HG03139 (cell line): ENCODE data around the gene SSH2.
"Not testable (repeated sequence)": the region's sequence is repeated elsewhere in the genome, so short reads cannot be mapped to it uniquely, and the experiment has no call there.

Experiments used
- ATAC-seq: cut with Tn5 transposase; IDR thresholded peaks from one replicate; pipeline ENCODE4 v1.9.1; 2021; ENCODE audit not compliant: unreplicated experiment

Gene SSH2

DNA sequence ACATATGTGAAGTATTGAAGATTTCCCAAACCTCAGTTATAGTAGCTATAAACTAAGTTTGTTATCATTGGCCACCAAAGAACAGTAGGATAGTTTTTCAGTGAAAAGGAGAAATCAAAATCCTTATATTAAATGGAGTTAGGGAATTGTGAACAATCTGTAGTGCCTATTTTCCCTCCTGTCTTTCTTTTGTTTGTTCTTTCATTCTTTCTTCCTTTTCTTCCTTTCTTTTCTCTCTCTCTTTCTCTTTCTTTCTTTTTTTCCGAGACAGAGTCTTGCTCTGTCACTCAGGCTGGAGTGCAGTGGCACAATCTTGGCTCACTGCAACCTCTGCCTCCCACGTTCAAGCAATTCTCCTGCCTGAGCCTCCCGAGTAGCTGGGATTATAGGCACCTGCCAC is 48.8 kb downstream of the SSH2 start:
- ATAC-seq, result no peak

DNA sequence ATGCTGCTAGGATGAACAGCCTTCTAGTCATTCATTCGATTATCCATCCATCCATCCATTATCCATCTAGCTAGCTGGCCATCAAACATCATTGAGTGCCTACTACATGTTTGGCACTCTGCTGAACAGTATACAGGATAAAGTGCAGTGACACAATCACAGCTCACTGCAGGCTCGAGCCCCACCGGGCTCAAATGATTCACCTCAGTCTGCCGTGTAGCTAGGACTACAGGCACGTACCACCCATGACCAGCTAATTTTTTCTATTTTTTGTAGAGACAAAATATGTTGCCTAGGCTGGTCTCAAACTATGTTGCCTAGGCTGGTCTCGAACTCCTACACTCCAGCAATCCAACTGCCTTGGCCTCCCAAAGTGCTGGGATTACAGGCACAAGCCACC is 50.0 kb downstream of the SSH2 start:
- no peak for ATAC-seq

DNA sequence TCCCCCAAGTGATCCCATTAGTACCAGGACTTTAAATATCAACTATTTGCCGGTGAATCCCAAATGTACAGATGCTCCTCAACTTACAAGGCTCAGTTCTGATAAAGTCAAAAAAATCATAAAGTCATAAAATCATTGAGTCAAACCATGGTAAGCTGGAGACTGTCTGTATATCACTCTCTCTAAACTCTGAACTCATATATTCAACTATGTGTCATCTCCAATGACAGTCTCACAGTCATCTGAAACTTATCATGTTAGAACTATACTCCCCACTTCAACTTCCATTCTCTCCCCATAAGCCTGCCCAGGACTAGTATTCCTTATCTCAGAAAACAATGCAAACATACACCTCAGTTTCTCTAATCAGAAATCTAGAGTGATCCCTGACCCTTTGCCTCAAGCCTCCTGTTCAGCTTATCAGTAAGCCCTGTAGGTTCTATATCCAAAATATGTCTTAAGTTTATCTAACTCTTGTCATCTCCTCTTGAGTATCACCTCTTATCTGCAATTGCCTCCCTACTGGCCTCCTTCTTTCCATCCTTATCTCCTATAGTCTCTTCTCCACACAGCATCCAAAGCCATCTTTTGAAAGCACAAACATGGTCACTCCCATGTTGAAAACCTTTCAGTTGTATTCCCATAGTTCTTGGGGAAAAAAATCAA is 55.0 kb downstream of the SSH2 start:
- no peak for ATAC-seq

DNA sequence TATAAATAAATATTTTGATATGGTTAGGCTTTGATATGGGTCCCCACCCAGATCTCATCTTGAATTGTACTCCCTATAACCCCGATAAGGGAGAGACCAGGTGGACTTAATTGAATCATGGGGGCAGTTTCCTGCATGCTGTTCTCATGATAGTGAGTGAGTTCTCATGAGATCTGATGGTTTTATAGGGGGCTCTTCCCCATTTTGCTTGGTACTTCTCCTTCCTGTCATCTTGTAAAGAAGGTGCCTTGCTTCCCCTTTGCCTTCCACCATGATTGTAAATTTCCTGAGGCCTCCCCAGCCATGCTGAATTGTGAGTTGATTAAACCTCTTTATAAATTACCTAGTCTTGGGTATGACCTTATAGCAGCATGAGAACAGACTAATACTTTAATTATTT is 55.7 kb downstream of the SSH2 start:
- not testable (repeated sequence) for ATAC-seq

DNA sequence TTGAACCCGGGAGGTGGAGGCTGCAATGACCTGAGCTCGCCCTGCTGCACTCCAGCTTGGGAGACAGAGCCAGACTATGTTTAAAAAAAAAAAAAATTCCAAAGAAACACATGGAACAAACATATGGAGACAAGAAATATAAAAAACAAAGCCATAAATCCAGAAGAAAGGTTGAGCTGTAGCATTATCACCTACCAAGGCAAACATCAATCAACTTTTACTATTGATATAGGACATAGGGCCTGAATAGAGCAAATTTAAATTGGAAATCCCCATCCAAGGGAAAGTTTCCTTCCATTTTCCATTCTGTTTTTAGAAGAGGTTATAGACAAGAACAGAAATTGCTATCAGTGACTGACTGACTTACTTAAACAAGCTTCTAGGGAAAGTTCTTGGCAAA is 56.6 kb downstream of the SSH2 start:
- no peak for ATAC-seq

DNA sequence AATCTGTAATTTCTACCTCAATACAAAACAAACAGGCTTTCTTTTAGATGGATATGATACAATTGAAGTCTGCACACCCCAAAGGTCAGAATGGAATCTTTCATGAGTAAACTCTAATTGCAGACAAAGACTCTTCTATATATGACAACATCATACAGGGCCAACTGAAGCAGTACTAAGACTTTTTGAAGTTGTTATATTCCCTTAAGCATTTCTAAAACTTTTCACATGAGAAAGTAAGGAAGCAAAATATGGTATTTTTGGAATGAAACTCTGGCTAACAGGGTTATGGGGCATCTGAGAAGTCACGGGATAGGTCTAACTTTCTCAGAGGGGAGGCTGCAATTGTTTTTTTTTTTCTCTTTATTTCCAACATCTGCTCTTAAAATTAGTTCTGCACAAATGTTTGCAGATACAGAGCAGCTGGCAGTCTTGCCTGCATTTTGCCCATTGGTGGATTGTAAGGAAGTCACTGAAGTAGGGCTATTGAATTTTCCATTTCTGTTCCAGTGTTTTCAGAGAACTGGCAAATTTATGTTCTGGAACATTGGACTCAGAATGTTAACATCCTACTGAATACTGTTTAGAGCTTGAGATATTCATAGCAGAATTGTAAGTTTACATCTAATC is 59.1 kb downstream of the SSH2 start:
- no peak for ATAC-seq

DNA sequence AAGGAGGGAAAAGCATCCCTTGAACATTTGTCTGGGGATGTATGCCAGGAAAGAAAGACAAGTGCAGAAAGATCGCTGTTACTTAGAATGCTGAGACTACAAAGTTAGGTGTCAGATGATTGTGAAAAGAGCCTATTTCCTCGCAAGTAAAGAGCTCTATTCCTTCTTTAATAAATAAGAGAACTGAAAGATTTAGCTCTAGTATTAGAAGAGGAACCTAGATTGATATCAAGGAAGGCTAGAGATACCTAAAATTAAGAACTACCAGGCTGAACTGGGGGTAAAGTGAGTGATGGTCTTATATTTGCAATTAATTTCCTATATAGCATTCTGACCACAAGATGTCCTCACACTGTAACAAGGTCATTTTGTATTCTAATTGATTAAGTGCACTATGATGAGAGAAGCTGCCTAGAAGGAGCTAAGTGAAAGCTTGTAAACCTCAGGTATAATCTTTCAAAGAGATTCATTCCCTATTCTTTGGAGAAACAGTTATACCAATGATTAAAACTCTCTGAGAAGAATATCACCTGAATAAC is 62.3 kb downstream of the SSH2 start:
- ATAC-seq, result no peak

DNA sequence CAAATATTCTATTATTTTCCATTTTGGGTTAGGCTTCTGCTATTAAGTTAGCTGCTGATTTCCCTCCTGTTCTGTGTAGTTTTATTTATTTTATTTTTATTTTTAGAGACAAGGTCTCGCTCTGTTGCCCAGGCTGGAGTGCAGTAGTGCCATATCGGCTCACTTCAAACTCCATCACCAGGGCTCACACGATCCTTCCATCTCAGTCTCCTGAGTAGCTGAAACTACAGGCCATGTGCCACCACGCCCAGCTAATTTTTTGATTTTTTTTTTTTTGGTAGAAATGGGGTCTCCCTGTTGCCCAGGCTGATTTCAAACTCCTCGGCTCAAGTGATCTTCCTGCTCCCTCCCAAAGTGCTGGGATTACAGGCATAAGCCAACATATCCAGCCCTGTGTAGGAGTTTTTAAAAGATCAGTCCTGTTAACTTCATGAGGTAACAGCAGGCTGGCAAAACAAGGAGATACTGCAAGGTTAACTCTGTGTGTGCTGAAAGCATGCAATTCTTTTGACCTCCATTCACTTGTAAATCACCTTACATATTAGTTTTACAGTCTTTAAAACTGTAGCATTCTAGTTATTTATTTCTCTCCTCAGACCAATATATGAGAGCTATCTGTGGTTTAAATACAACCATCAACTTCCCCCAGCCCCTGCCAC is 63.2 kb downstream of the SSH2 start:
- no peak for ATAC-seq

DNA sequence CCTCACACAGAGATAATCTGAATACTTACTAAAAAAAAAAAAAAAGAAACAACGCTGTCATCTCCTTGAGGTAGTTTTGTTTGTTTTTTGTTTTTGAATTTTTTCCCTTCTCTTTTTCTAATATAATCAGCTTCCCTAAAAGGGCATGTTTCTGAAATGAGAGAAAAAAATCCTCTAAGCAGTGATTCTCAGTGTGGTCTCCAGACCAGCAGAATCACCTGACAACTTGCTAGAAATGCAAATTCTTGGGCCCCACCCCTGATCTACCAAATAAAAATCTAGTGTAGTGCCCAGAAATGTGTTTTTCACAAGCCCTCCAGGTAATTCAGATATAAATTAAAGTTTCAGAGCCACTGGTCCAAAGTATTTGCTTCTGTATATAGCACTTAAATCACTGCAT is 65.4 kb downstream of the SSH2 start:
- ATAC-seq, result no peak

DNA sequence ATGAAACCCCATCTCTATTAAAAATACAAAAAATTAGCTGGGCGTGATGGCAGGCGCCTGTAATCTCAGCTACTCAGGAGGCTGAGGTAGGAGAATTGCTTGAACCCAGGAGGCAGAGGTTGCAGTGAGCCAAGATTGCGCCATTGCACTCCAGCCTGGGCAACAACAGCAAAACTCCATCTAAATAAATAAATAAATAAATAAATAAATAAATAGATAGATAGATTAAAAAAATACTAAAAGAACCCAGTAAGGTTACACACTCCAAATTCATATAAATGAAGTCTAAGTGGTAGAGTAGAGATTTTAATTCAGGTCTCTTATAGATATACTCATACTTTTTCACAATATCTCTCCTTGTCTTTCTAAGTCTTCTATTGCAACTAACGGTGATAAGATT is 65.9 kb downstream of the SSH2 start:
- ATAC-seq, result not testable (repeated sequence)

DNA sequence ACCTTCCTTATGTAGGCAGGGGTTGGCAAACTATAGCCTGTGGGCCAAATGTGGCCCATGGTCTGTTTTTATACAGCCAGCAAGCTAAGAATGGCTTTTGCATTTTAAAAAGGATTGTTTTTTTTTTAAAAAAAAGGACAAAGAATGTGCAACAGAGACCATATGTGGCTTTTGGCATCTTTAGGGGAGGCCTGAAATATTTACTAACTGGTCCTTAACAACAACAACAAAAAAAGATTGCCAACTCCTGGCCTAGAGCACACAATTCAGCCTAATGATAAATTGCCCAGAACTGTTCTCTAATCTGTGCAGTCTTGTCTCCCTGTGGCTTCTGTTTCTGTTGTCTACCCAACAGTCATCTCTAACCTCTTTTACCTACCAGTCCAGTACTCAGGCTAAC is 67.1 kb downstream of the SSH2 start:
- no peak for ATAC-seq

DNA sequence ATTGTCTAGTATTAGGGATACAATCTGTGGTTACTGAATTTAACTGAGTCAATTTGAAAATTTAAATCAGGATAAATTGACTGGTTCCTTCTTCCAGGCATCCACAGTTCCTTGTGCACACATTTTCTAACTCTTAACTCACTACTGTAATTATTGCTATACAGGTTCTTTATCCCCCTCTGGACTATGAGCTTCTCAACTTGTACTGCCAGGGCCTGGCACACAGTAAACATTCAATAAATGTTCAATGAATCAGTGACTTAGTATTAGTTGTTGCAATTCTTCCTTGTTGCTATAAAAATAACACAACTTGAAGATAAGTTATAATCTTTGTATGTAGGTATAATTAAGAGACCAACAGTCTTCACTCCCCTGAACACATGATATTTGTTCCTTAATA is 67.9 kb downstream of the SSH2 start:
- ATAC-seq, result no peak

DNA sequence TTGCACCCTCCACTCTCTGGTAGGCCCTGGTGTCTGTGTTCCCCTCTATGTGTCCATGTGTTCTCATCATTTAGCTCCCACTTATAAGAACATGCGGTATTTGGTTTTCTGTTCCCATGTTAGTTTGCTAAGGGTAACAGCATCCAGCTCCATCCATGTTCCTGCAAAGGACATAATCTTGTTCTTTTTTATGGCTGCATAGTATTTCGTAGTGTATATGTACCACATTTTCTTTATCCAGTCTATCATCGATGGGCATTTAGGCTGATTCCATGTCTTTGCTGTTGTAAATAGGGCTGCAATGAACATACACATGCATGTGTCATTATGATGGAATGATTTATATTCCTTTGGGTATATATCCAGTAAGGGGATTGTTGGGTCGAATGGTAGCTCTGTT is 70.6 kb downstream of the SSH2 start:
- not testable (repeated sequence) for ATAC-seq

DNA sequence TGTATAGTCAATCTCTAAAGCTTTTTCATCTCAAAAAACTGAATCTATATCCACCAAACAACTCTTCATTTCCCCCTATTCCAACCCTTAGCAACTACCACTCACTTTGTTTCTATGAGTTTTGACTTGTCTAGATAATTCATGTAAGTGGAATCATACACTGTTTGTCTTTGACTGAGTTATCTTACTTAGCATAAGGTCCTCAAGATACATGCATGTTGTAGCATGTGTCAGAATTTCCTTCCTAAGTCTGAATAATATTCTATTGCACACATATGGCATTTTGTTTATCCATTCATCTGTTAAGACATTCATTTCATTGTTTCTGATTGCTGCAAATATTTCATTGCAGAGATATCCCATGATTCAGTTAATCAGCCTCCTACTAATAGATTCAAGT is 72.2 kb downstream of the SSH2 start:
- ATAC-seq, result no peak

DNA sequence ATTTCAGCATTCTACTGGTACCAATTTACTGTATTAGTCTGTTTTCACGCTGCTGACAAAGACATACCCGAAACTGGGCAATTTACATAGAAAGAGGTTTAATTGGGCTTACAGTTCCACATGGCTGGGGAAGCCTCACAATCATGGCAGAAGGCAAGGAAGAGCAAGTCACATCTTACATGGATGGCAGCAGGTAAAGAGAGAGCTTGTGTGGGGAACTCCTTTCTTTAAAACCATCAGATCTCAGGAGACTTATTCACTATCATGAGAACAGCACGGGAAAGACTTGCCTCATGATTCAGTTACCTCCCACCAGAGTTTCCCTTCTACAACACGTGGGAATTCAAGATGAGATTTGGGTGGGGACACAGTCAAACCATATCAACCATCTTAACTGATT is 72.9 kb downstream of the SSH2 start:
- not testable (repeated sequence) for ATAC-seq

DNA sequence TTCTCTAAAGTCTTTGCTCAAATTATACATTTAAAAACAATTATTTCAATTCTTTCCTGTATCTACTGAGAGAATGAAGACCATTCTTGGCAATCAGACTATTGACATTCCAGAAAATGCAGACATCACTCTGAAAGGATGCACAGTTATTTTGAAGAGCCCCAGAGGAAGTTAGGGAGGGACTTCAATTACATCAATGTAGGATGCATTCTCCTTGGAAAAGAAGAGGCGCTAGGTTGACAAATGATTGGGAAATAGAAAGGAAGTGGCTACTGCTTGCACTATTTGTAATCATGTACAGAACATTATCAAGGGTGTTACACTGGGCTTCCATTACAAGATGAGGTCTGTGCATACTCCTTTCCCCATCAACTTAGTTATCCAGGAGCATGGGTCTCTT is 74.3 kb downstream of the SSH2 start:
- ATAC-seq, result no peak

DNA sequence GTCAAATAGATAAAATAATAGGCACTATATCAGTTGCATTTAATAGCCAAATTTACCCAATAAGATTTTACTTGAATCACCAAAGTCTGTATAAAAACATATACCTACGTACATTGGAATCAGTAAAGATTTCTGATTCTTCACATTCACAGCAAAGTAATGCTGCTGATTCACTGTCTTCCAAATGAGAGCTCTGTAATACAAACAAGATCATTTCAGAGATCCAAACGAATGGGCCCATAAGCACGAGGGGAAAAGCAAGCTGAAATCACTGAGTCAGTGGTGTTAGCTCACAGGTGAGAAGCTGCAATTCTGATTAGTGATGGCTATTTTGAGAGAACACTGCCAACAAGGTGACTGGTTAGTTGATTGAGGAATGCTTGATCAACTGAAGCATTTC is 81.3 kb downstream of the SSH2 start:
- no peak for ATAC-seq

DNA sequence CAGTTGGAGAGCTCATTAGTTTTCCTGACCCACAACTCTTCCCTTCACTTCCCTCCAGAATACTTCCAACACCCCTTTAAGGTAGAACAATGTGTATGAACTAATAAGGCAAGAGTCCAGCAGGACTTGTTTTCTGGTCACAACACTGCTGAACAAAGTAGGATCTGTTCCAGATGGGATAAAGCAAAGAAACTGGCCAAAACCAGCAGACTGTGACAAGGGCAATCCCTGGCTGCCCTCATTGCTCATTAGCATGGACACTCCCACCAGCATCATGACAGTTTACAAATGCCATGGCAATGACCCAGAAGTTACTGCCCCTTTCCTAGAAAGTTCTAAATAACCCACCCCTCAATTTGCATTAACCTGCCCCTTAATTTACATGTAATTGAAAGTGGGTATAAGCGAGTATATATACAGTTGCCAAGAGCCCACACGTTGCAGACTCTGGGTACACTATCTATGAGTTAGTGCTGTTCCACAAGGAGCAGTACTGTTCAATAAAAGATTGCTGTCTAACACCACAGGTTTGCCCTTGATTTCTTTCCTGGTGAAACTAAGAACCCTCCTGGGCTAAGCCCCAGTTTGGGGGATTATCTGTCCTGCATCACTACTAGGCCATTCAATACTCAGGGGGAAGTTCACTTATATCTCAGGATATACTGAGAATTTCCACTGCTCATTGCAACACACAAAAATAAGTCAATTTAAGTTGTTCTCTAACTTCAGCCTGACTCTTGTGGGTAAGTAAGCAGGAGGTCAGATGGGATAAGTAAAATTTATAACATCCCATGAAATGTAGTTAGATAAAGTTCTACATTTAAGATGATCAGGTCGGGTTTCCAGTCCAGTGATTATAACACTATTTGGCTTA is 82.3 kb downstream of the SSH2 start:
- no peak for ATAC-seq

DNA sequence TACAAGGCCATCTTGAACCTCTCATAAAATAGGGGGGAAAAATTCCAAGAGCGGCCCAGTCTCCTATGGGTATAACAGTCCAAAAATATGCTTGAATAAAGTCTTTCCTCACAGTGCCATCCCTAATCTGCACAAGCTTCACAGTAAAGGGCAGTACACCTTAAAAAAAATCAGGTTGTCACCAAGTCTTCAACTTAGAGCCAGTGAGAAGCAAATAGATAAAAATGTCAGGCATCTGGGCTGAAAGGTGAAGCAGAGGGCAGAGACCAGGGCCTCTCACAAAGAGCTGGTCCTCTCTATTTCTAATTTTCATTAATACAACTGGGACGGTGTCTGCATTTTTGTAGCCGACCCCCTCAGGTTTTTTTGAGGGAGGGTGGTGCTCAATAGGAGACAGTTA is 82.9 kb downstream of the SSH2 start:
- no peak for ATAC-seq

DNA sequence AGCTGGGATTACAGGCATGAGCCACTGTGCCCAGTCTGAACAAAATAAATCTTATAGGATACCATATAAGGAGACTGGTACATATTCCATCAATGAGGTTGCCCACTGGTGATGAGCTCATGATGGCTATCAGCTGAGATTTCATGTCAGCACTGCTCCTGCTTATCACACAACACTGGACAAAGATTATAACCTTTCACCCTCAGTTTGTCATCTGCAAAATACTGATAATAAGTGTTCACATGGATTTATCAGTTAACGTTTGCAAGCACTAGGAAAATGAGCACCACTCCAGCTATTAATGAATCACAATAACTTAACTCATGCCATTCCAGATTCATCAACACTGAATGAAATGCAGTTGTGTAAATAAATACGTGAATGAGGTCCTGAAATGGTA is 83.7 kb downstream of the SSH2 start:
- ATAC-seq, result no peak

DNA sequence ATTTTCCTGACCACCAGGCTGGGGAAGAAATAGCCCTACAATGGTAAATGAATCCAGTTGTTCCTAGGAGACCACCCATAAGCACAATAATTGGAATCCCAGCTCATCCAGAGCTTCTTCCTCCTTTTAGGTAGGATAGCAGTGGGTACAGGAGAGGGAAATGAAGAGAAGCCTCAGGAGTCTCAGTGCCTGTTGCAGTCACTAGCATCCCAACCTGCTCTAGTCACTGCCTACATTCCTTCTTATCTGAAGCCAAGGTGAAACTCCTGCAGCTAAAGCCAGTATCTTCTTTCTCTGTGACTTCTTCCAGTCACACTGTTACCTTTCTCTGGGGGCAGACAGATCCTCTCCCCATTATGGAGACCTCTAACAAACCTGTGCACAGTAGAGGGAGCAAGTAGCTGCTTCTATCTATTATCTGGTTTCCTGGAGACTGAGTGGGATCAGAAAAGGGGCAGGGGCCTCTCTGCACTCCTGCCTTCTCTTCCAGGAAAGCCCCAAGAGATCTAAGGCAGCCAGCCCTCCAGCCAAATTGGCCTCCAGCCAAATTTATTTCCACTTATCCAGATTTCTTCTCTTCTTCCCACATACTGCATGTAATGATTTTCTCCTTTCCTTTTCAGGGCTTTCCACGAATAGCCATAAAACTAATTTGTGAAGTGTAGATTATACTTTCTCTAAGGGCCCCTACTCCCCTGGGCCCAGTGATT is 85.5 kb downstream of the SSH2 start:
- ATAC-seq, result no peak
